HepG2 (cell line): ENCODE measurements around the gene LLGL2. TPM values are rescaled to one million over a fixed set of nuclear protein-coding genes. Genes with fewer than 3 reads are reported as not detected.

Source experiments
- ATAC-seq: fragments of 200-7000 bp; cut with Tn5 transposase; 3 replicates; pipeline ENCODE4 v1.9.1; 2020; ENCODE audit warnings: mild to moderate bottlenecking, moderate library complexity
- BruUV-seq: library from RNA; stranded (reverse); fragments of 400-500 nt; replicated peaks from 2 replicates; lab custom pipeline; 2021; lab: Mats Ljungman, UMichigan
- CTCF ChIA-PET: fragments of 300-600 bp; formaldehyde crosslinking; extraction: SDS; loops from one replicate; lab custom pipeline; 2021; ENCODE audit warnings: low total read pairs, inconsistent platforms, low intra/inter-chr PET ratio; lab: Yijun Ruan, JAX
- POLR2A ChIA-PET: fragments of 350-600 bp; sonication (Branson Sonifier 250); formaldehyde crosslinking; loops from one replicate; lab custom pipeline; 2020; ENCODE audit warnings: antibody characterized with exemption, inconsistent platforms; lab: Yijun Ruan, JAX
- DNase-seq: peaks from one replicate; pipeline ENCODE4 v3.0.0-alpha.2; 2015; ENCODE audit warnings: low spot score
- FAIRE-seq: peaks from 3 replicates; lab custom pipeline; 2011; peaks lifted over from hg19 to GRCh38; lab: Jason Lieb, UNC
- H2AFZ ChIP-seq: one replicate; pipeline ENCODE4 v1.6.1; 2011; ENCODE audit warnings: low read length, inconsistent platforms
- H3K27ac ChIP-seq: fragments of 300-600 bp; 3 replicates; pipeline ENCODE4 v1.8.0; 2011; ENCODE audit warnings: mixed run types, mild to moderate bottlenecking, mixed read lengths, low read length, inconsistent platforms; ENCODE audit not compliant: insufficient read depth; ENCODE audit errors: extremely low read length
- H3K27me3 ChIP-seq, 2 experiments: fragments of 200-600 bp in 1 of 2; 2 replicates in 1 of 2; 3 replicates in 1 of 2; pipeline versions ENCODE4 v1.6.0 to v1.8.0; 2011; ENCODE audit warnings: low read length in 2 of 2, mild to moderate bottlenecking in 2 of 2, moderate library complexity in 2 of 2, inconsistent platforms in 1 of 2; ENCODE audit not compliant: insufficient read depth in 2 of 2, control insufficient read depth in 1 of 2
- H3K36me3 ChIP-seq, 2 experiments: fragments of 200-600 bp in 1 of 2; replicated peaks in 1 of 2; 2 replicates in 1 of 2; 3 replicates in 1 of 2; pipeline versions ENCODE4 v1.5.1 to v1.8.0; 2011; ENCODE audit warnings: low read length in 2 of 2, inconsistent platforms in 1 of 2; ENCODE audit not compliant: insufficient read depth in 2 of 2, control insufficient read depth in 1 of 2
- H3K4me1 ChIP-seq: 2 replicates; pipeline ENCODE4 v1.5.1; 2012; ENCODE audit warnings: low read length, inconsistent platforms; ENCODE audit not compliant: insufficient read depth
- H3K4me2 ChIP-seq: 2 replicates; pipeline ENCODE4 v1.6.0; 2011; ENCODE audit warnings: low read depth, low read length, inconsistent platforms
- H3K4me3 ChIP-seq, 3 experiments: fragments of 200-600 bp in 1 of 3; sonication (generic), shearing (Covaris generic) in 1 of 3; replicated peaks in 1 of 3; 2 replicates each; pipeline ENCODE4 v1.5.1; 2011 to 2016; ENCODE audit warnings: low read length in 3 of 3, inconsistent platforms in 2 of 3, low read depth in 2 of 3, mild to moderate bottlenecking in 2 of 3, control low read depth in 1 of 3, mixed read lengths in 1 of 3; ENCODE audit not compliant: insufficient read depth in 1 of 3
- H3K79me2 ChIP-seq: one replicate; pipeline ENCODE4 v1.6.1; 2011; ENCODE audit warnings: low read length, inconsistent platforms; ENCODE audit not compliant: insufficient read depth
- H3K9ac ChIP-seq: 2 replicates; pipeline ENCODE4 v1.6.0; 2011; ENCODE audit warnings: mild to moderate bottlenecking, low read depth, low read length, inconsistent platforms; ENCODE audit not compliant: insufficient read depth
- H3K9me3 ChIP-seq: 2 replicates; pipeline ENCODE4 v1.5.1; 2012; ENCODE audit warnings: mild to moderate bottlenecking, low read length
- H4K20me1 ChIP-seq: 2 replicates; pipeline ENCODE4 v1.6.0; 2011; ENCODE audit warnings: inconsistent platforms, mild to moderate bottlenecking, low read length, moderate library complexity; ENCODE audit not compliant: insufficient read depth
- CCDC6 ChIP-seq: sonication (generic); formaldehyde crosslinking; IDR thresholded peaks from 2 replicates; pipeline ENCODE4 v1.8.1; 2022; ENCODE audit warnings: mild to moderate bottlenecking, missing genetic modification reagents, moderate library complexity
- EP300 ChIP-seq, 3 experiments: sonication (generic) in 1 of 3; formaldehyde crosslinking in 1 of 3; IDR thresholded peaks; 2 replicates each; pipeline versions ENCODE4 v1.5.1 to v1.6.1; 2011 to 2020; ENCODE audit warnings: low read depth in 2 of 3, low read length in 2 of 3, borderline replicate concordance in 1 of 3, improper control_type of control experiment in 1 of 3, mild to moderate bottlenecking in 1 of 3, missing genetic modification reagents in 1 of 3, moderate library complexity in 1 of 3
- KAT8 ChIP-seq: IDR thresholded peaks from 2 replicates; pipeline ENCODE4 v1.6.1; 2016; ENCODE audit warnings: missing genetic modification reagents, missing compliant biosample characterization
- KDM6A ChIP-seq: IDR thresholded peaks from 2 replicates; pipeline ENCODE4 v1.6.1; 2016; ENCODE audit warnings: low read depth
- MAZ ChIP-seq, 2 experiments: sonication (generic) in 1 of 2; formaldehyde crosslinking in 1 of 2; IDR thresholded peaks; 2 replicates each; pipeline versions ENCODE4 v1.5.0 to v1.6.1; 2012 to 2020; ENCODE audit warnings: low read depth in 2 of 2, mild to moderate bottlenecking in 2 of 2, borderline replicate concordance in 1 of 2, improper control_type of control experiment in 1 of 2, low read length in 1 of 2, missing genetic modification reagents in 1 of 2, moderate library complexity in 1 of 2
- PHB2 ChIP-seq: fragments of 450-650 bp; IDR thresholded peaks from 2 replicates; pipeline ENCODE4 v1.6.1; 2018; ENCODE audit not compliant: partially characterized antibody
- RORA ChIP-seq: sonication (generic); formaldehyde crosslinking; IDR thresholded peaks from 2 replicates; pipeline ENCODE4 v1.5.0; 2020; ENCODE audit warnings: mild to moderate bottlenecking, missing genetic modification reagents, moderate library complexity
- SMAD3 ChIP-seq: sonication (generic); formaldehyde crosslinking; IDR thresholded peaks from 2 replicates; pipeline ENCODE4 v1.4.0; 2020; ENCODE audit warnings: missing genetic modification reagents
- ZFYVE20 ChIP-seq: sonication (generic); formaldehyde crosslinking; IDR thresholded peaks from 2 replicates; pipeline ENCODE4 v1.8.0; 2023; ENCODE audit warnings: low read depth, mild to moderate bottlenecking, moderate library complexity, missing genetic modification reagents, borderline replicate concordance
- ZNF660 ChIP-seq: sonication (generic); formaldehyde crosslinking; IDR thresholded peaks from 2 replicates; pipeline ENCODE4 v1.5.1; 2020; ENCODE audit warnings: mild to moderate bottlenecking, low read depth, missing genetic modification reagents, borderline replicate concordance
- ZSCAN29 ChIP-seq: sonication (generic); formaldehyde crosslinking; conservative IDR thresholded peaks from 2 replicates; pipeline ENCODE4 v1.4.0; 2020; ENCODE audit warnings: mild to moderate bottlenecking, missing genetic modification reagents
- WGBS: methylation state at CpG from one replicate; pipeline ENCODE4 v1.1.6; 2017; ENCODE audit warnings: low lambda C conversion rate; 5-methylcytosine and 5-hydroxymethylcytosine counted together
- in situ Hi-C: cut with HindIII; loops from 2 replicates; pipeline ENCODE4 v1.10.0; 2017; ENCODE audit warnings: low pct_unique_long_range_greater_than_20kb; ENCODE audit not compliant: extremely low pct_ligation_motif_present
- intact Hi-C: fragments of 100-400 bp; cut with micrococcal nuclease; formaldehyde crosslinking; loops from one replicate; pipeline ENCODE4 v1.10.0; 2022; ENCODE audit not compliant: unreplicated experiment
- polyA plus RNA-seq, 8 experiments: library from polyadenylated mRNA; depleted of rRNA in 3 of 8; stranded (reverse) in 7 of 8; unstranded in 1 of 8; fragments of >200 nt; fragmentation: Illumina TruSeq in 4 of 8; extraction: Trizol in 4 of 8; gene quantifications; 2 replicates each; pipeline versions ENCODE4 v1.2.1 to v1.2.3, GENCODE V29; 2011 to 2016; ENCODE audit warnings: low read depth in 4 of 8, missing spikeins in 1 of 8, mixed read lengths in 1 of 8; ENCODE audit not compliant: insufficient read depth in 1 of 8
- total RNA-seq, 5 experiments: library from RNA; depleted of rRNA; stranded (reverse); fragments of >200 nt; fragmentation: Illumina TruSeq; extraction: Trizol; gene quantifications; 2 replicates each; pipeline ENCODE4 v1.2.3, GENCODE V29; 2016; ENCODE audit warnings: low read depth in 1 of 5
- TF ChIP-seq, protein P1 (sequence below): sonication (generic); formaldehyde crosslinking; conservative IDR thresholded peaks from 2 replicates; pipeline ENCODE4 v1.4.0; 2020; ENCODE audit warnings: mild to moderate bottlenecking, missing genetic modification reagents, moderate library complexity
- TF ChIP-seq, protein P2 (sequence below): sonication (generic); formaldehyde crosslinking; IDR thresholded peaks from 2 replicates; pipeline ENCODE4 v1.8.1; 2023; ENCODE audit warnings: mild to moderate bottlenecking, inconsistent platforms, moderate library complexity, missing genetic modification reagents, borderline replicate concordance

The LLGL2 gene
- total and polyA plus RNA-seq, 2 of the 13 experiments (the other 11 are each of a cell fraction or from before 2014, with no cell fraction given) = 83.0 to 86.7 TPM

DNA sequence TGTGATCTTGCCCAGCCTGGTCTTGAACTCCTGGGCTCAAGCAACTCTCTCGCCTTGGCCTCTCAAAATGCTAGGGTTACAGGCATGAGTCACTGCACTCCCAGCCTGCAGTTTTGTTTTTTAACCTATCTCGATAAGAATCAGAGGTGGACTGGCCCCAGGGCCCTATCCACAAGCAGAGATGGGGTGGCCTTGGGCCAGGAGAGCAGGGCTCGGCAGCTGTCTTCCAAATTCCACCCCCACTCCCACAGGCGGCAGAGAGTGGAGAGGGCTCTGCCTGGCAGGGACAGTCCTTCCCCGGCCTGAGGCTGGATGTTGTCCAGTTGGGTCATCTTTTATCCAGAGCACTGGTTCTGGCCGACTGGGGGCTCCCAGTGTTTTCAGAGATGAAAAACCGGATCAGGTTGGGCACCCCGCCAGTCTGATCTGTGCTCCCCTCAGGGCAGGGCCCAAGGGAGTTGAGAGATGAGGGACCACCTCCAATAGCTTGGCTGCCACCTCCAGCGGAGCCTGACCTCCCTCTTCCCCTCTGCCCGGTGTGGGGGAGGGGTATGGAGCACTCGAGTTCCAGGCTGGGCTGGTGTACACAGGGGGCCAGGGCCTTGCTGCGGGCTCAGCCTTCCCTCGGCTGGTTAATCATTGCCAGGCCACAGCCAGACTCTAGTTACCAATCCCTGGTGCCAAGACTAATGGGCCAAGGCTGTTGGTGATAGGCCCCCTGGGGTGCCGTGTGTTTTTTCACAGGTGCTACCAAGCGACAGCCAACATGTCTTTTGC lies 31.8 kb downstream of the LLGL2 start (continued):
- TF ChIP-seq EP300 (IDR thresholded peaks at IDR 0.05; ENCODE audit: low read depth in 2 of 2, low read length in 2 of 2) (peak in 1 of 2 experiments; percentile 80; a peak in 2 of 4 replicates), EP300 (CRISPR knock-in tag; IDR thresholded peaks at IDR 0.05; ENCODE audit: borderline replicate concordance) (peak; percentile 73; the same call in 1 of the 2 replicates), ZFYVE20 (CRISPR knock-in tag) (no peak), PHB2 (no peak), CCDC6 (no peak; the same call in 1 of the 2 replicates)

DNA sequence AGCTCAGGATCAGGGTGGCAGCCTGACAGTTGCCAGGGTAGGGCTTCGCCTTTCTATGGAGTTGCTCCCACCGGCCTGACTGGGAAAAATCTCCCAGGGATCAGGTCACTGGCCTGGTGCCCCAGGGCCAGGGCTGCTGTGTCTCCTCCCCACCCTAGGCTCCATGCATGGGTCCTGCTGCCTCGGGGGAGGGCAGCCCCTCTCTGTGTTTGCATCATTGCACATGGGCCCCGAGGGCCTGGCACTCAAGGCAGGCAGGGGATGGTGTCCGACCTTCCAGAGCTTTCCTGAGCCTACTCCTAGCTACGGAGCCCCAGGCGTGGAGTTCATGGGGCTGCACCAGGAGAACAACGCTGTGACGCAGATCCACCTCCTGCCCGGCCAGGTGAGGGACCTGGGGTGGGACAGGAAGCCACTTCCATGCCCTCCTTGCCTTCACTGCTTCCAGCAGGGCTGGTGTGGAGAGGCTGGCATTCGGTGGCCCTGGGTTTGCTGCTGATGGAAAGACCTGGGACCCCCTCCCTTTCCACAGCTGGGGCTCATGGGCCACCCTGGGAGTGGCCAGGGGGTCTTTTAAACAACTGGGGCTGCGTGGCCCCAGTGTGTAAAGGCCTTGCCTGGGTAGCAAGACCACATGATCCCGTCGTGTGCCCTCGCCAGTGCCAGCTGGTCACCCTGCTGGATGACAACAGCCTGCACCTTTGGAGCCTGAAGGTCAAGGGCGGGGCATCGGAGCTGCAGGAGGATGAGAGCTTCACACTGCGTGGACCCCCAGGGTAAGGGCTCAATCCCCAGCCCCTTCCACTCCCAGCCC lies 32.6 kb downstream of the LLGL2 start:
- POLR2A ChIA-PET = interaction anchor here (0.7 to 4.3 kb wide), 21 partner anchors 9 to 296 kb away, joined by 3 to 39 read pairs (median 4); partner anchors contain the start of genes GGA3, LLGL2, MRPS7 and TSEN54
- Histone ChIP-seq H3K79me2 (peaks cover 3% of the 10 kb centered on the region), H3K4me1 (peaks cover 85% of the 10 kb centered on the region), H3K36me3 (peaks cover 8 to 11% of the 10 kb centered on the region in 2 experiments), H3K9ac (peak overlapping the region; percentile 52), H3K9me3 (no peaks in the 10 kb centered on the region), H3K27ac (peak overlapping the region; percentile 81), H4K20me1 (no peaks in the 10 kb centered on the region), H2AFZ (no peak overlapping the region), H3K4me3 (peak overlapping the region in 2 of 3 experiments; percentile 31 to 69; a peak in 4 of 6 replicates), H3K27me3 (no peaks in the 10 kb centered on the region), H3K4me2 (peak overlapping the region; percentile 80)
- ATAC-seq (no peak), DNase-seq (no peak), FAIRE-seq (no peak)
- CTCF ChIA-PET = interaction anchor here (1.7 kb wide), 1 partner anchor 43 kb away, joined by 3 read pairs; the partner anchor contains the start of gene CASKIN2
- intact Hi-C loops = loop anchor here (1.0 to 2.0 kb wide), 2 partner anchors 9 to 21 kb away; no protein-coding TSS in a partner anchor
- no TSS peak for BruUV-seq
- in situ Hi-C loops = no loop called here
- WGBS = 55% methylated on average over 4 of the region's 18 CpGs
- TF ChIP-seq KDM6A (CRISPR knock-in tag) = no peak
- TF ChIP-seq, protein P1, sequence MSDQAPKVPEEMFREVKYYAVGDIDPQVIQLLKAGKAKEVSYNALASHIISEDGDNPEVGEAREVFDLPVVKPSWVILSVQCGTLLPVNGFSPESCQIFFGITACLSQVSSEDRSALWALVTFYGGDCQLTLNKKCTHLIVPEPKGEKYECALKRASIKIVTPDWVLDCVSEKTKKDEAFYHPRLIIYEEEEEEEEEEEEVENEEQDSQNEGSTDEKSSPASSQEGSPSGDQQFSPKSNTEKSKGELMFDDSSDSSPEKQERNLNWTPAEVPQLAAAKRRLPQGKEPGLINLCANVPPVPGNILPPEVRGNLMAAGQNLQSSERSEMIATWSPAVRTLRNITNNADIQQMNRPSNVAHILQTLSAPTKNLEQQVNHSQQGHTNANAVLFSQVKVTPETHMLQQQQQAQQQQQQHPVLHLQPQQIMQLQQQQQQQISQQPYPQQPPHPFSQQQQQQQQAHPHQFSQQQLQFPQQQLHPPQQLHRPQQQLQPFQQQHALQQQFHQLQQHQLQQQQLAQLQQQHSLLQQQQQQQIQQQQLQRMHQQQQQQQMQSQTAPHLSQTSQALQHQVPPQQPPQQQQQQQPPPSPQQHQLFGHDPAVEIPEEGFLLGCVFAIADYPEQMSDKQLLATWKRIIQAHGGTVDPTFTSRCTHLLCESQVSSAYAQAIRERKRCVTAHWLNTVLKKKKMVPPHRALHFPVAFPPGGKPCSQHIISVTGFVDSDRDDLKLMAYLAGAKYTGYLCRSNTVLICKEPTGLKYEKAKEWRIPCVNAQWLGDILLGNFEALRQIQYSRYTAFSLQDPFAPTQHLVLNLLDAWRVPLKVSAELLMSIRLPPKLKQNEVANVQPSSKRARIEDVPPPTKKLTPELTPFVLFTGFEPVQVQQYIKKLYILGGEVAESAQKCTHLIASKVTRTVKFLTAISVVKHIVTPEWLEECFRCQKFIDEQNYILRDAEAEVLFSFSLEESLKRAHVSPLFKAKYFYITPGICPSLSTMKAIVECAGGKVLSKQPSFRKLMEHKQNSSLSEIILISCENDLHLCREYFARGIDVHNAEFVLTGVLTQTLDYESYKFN (CRISPR knock-in tag) = no peak
- TF ChIP-seq SMAD3 (CRISPR knock-in tag) = no peak
- TF ChIP-seq RORA (CRISPR knock-in tag) = no peak
- TF ChIP-seq, protein P2, sequence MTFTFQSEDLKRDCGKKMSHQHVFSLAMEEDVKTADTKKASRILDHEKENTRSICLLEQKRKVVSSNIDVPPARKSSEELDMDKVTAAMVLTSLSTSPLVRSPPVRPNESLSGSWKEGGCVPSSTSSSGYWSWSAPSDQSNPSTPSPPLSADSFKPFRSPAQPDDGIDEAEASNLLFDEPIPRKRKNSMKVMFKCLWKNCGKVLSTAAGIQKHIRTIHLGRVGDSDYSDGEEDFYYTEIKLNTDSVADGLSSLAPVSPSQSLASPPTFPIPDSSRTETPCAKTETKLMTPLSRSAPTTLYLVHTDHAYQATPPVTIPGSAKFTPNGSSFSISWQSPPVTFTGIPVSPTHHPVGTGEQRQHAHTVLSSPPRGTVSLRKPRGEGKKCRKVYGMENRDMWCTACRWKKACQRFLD (CRISPR knock-in tag) = 0 out of 2 replicates have a peak, but pooled peaks have one; percentile 12
- TF ChIP-seq ZSCAN29 (CRISPR knock-in tag) = peak; percentile 6; the same call in 1 of the 2 replicates
- no peak for TF ChIP-seq MAZ (IDR thresholded peaks at IDR 0.05; ENCODE audit: borderline replicate concordance, low read depth, low read length)
- peak; percentile 67; the same call in 1 of the 2 replicates for TF ChIP-seq MAZ (CRISPR knock-in tag; IDR thresholded peaks at IDR 0.05; ENCODE audit: low read depth)
- no peak for TF ChIP-seq KAT8 (CRISPR knock-in tag)
- TF ChIP-seq ZNF660 = no peak
